Heart right ventricle (tissue), 16 donors: ENCODE measurements around the gene ZNFX1. TPM values are rescaled to one million over a fixed set of nuclear protein-coding genes. Genes with fewer than 3 reads are reported as not detected.

Experiments
- ATAC-seq, 8 donors: fragments of 200-7000 bp; cut with Tn5 transposase; one replicate each; pipeline ENCODE4 v1.9.1; 2020; ENCODE audit warnings: mild to moderate bottlenecking in 8 of 8, moderate library complexity in 8 of 8, moderate number of reproducible peaks in 1 of 8
- DNase-seq, 2 donors: peaks; one replicate each; pipeline ENCODE4 v3.0.0-alpha.2; 2020
- H3K27ac ChIP-seq, 10 donors: fragments of 200-600 bp; sonication (generic) in 2 of 10; one replicate each; pipeline versions ENCODE4 v1.5.0 to v1.8.0; 2020 to 2022; ENCODE audit warnings: mild to moderate bottlenecking in 3 of 10
- H3K27me3 ChIP-seq, 7 donors: fragments of 200-600 bp; one replicate each; pipeline ENCODE4 v1.8.0; 2021 to 2022; ENCODE audit warnings: mild to moderate bottlenecking in 2 of 7
- H3K36me3 ChIP-seq, 9 donors: fragments of 200-600 bp; sonication (generic) in 1 of 9; one replicate each; pipeline versions ENCODE4 v1.5.0 to v1.8.0; 2020 to 2022; ENCODE audit warnings: mild to moderate bottlenecking in 2 of 9
- H3K4me1 ChIP-seq, 9 donors: fragments of 200-600 bp; sonication (generic) in 1 of 9; one replicate each; pipeline versions ENCODE4 v1.5.0 to v1.8.0; 2020 to 2022; ENCODE audit warnings: mild to moderate bottlenecking in 4 of 9
- H3K4me3 ChIP-seq, 10 donors: fragments of 200-600 bp; sonication (generic) in 2 of 10; one replicate each; pipeline versions ENCODE4 v1.5.0 to v1.8.0; 2020 to 2022; ENCODE audit warnings: mild to moderate bottlenecking in 7 of 10, moderate library complexity in 2 of 10
- H3K9me3 ChIP-seq, 11 donors: fragments of 200-600 bp in 10 of 11; sonication (generic) in 2 of 11; one replicate each; pipeline versions ENCODE4 v1.5.0 to v1.8.0; 2013 to 2022; ENCODE audit warnings: mild to moderate bottlenecking in 2 of 11, control low read depth in 1 of 11, moderate library complexity in 1 of 11
- CTCF ChIP-seq, 9 donors: fragments of 200-600 bp; sonication (generic) in 2 of 9; IDR thresholded peaks; one replicate each; pipeline versions ENCODE4 v1.5.0 to v1.8.0; 2021 to 2022; ENCODE audit warnings: antibody characterized with exemption in 9 of 9, mild to moderate bottlenecking in 5 of 9, moderate library complexity in 1 of 9
- WGBS, 2 donors: extraction: QIAGEN DNeasy Blood & Tissue Kit; methylation state at CpG; one replicate each; pipeline ENCODE4 v1.1.7; 2013; ENCODE audit warnings: inconsistent platforms in 1 of 2; 5-methylcytosine and 5-hydroxymethylcytosine counted together
- intact Hi-C, 10 donors: fragments of 100-400 bp; cut with DNase I; formaldehyde crosslinking; loops; one replicate each; pipeline versions ENCODE4 v1.11.1 to v1.14.2; 2022
- polyA plus RNA-seq, 2 donors: library from polyadenylated mRNA; stranded (reverse); fragments of 200-250 nt; gene quantifications; one replicate each; pipeline ENCODE4 v1.2.3, GENCODE V29; 2013
- total RNA-seq, 10 donors: library from RNA; stranded (reverse); fragmentation: NEBNext Ultra II Directional in 3 of 10; extraction: Animal tissue kit (Norgen Biotek cat#: 25700) in 3 of 10; gene quantifications; one replicate each; pipeline versions ENCODE4 v1.2.1 to v1.2.4, GENCODE V29; 2021 to 2023
- donor health status: Arrhythmogenic right ventricular cardiomyopathy.
- donor health status: ischemic (EF 13 %, LVEDD 7.1; RV severe dilation, severe dysfunction).
- donor health status: healthy with polysubstance abuse.
- donor health status: DM: no; HTN: yes; CAD: no.
- donor health status: DM: no; HTN: no; CAD: no.
- donor health status: ischemic (EF 25% LVEDD 6.9; RV normal size, moderate dysfunction).
- donor health status: ischemic (EF 25% LVEDD 5.7; RV mildly dilated, moderate dysfunction).
- donor health status: healthy.
- donor health status: DM: yes; HTN: yes; CAD: no.
- donor health status: Ischemic cardiomyopathy.
- donor health status: ischemic (EF 35%, LVEDD 5.7; RV mildly dilated, moderate dysfunction).
- donor health status: nonischemic (EF 11% LVEDD 7.7; RV severe dilation, severe dysfunction).
- donor health status: DM: yes; HTN: yes; CAD: no.
- donor health status: PGD.
- donor health status: ischemic (EF 29% LVEDD 5.4; RV normal size, mild dysfunction).
- donor health status: nonischemic (EF 23%, LVEDD 6.1; RV moderate dilation, normal function).

Gene ZNFX1
- total and polyA plus RNA-seq, 12 donors, result 7.8 to 49.5 (median 23.7) TPM

GRCh38 chr20:49230561-49231133, 47.2 kb downstream of the ZNFX1 start:
- Histone ChIP-seq H3K27ac (peak overlapping the region in 1 of 10 donors; percentile 52), H3K27me3 (no peaks in the 10 kb centered on the region), H3K4me3 (no peak overlapping the region), H3K36me3 (peaks cover 8 to 100% (median 79%) of the 10 kb centered on the region in 9 donors), H3K4me1 (peaks cover 0 to 12% (median 0%) of the 10 kb centered on the region in 9 donors), H3K9me3 (no peaks in the 10 kb centered on the region)
- ATAC-seq, result peak in 6 of 8 donors; percentile 19 to 76 (median 61)
- no peak for TF ChIP-seq CTCF (IDR thresholded peaks at IDR 0.05)
- WGBS, 2 donors, result 67 to 74% methylated on average over 8 of the region's 8 CpGs
- intact Hi-C loops, result no loop called here
- DNase-seq, result peak in 1 of 2 donors; percentile 27

GRCh38 chr20:49230021-49230420, 47.8 kb downstream of the ZNFX1 start:
- H3K36me3 ChIP-seq, result peaks cover 8 to 100% (median 80%) of the 10 kb centered on the region in 9 donors
- H3K4me3 ChIP-seq, result no peak overlapping the region
- peak overlapping the region in 1 of 10 donors; percentile 52 for H3K27ac ChIP-seq
- peaks cover 0 to 12% (median 0%) of the 10 kb centered on the region in 9 donors for H3K4me1 ChIP-seq
- H3K27me3 ChIP-seq, result no peaks in the 10 kb centered on the region
- TF ChIP-seq CTCF (IDR thresholded peaks at IDR 0.05), result no peak
- intact Hi-C loops, result no loop called here
- no peak for DNase-seq
- no peaks in the 10 kb centered on the region for H3K9me3 ChIP-seq
- WGBS, 2 donors, result 91 to 92% methylated on average over 10 of the region's 10 CpGs
- ATAC-seq, result no peak

- no peak for ATAC-seq
- no peak for TF ChIP-seq CTCF (IDR thresholded peaks at IDR 0.05)
- no peak for DNase-seq
- Histone ChIP-seq H3K4me3 (no peak overlapping the region), H3K27ac (no peak overlapping the region), H3K9me3 (no peaks in the 10 kb centered on the region), H3K36me3 (peaks cover 4 to 100% (median 80%) of the 10 kb centered on the region in 9 donors), H3K27me3 (no peaks in the 10 kb centered on the region), H3K4me1 (peaks cover 0 to 12% (median 0%) of the 10 kb centered on the region in 9 donors)
- intact Hi-C loops, result no loop called here
- 89 to 96% methylated on average over 2 of the region's 2 CpGs for WGBS, 2 donors
Observed at GRCh38 chr20:49229381-49229780, 48.5 kb downstream of the ZNFX1 start.

- Histone ChIP-seq H3K4me1 (peaks cover 0 to 12% (median 0%) of the 10 kb centered on the region in 9 donors), H3K4me3 (no peak overlapping the region), H3K27me3 (no peaks in the 10 kb centered on the region), H3K9me3 (no peaks in the 10 kb centered on the region), H3K27ac (no peak overlapping the region), H3K36me3 (peaks cover 0 to 100% (median 80%) of the 10 kb centered on the region in 9 donors)
- intact Hi-C loops, result no loop called here
- DNase-seq (no peak), ATAC-seq (no peak)
- no peak for TF ChIP-seq CTCF (IDR thresholded peaks at IDR 0.05)
- WGBS, 2 donors, result 90% methylated on average over 8 to 9 of the region's 9 CpGs
Observed at GRCh38 chr20:49228676-49229075, 49.2 kb downstream of the ZNFX1 start.
